ENCODE data around the gene SLC43A1.

The SLC43A1 gene

DNA sequence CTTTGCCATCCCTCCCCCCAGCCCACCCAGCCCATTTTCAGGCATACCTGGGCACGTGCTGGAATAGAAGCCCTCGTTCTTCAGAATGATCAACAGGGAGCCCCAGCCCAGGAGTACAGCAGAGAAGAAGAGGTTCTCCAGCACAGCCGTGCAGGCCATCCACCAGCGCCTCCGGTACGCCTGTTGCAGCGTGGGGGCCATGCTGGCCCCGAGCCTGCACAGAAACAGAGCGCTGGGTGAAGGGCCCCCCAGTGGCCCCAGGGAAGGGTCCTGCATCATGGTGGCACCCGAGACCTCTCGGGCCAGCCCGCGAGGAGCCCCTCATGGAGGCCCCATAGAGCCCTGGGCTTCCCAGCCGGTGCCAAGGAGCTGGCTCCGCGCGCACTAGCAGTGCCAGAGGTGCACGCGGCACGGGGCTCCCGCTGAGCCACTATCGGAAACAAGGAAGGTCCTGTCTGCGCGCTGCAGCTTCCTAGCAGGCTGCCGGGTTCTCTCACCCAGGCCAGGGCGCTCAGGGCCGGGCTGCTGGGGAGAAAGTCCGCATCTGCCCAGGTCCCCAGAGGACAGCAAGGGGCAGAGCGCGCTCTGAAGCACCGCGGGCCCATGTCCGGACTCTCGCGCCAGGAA, 1.5 kb downstream of the SLC43A1 start:
- DNase-seq (ENCODE audit: insufficient read length, low spot score), result no peak
- FAIRE-seq, result no peak
- TF ChIP-seq, protein P1, sequence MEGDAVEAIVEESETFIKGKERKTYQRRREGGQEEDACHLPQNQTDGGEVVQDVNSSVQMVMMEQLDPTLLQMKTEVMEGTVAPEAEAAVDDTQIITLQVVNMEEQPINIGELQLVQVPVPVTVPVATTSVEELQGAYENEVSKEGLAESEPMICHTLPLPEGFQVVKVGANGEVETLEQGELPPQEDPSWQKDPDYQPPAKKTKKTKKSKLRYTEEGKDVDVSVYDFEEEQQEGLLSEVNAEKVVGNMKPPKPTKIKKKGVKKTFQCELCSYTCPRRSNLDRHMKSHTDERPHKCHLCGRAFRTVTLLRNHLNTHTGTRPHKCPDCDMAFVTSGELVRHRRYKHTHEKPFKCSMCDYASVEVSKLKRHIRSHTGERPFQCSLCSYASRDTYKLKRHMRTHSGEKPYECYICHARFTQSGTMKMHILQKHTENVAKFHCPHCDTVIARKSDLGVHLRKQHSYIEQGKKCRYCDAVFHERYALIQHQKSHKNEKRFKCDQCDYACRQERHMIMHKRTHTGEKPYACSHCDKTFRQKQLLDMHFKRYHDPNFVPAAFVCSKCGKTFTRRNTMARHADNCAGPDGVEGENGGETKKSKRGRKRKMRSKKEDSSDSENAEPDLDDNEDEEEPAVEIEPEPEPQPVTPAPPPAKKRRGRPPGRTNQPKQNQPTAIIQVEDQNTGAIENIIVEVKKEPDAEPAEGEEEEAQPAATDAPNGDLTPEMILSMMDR (IDR thresholded peaks at IDR 0.05; ENCODE audit: insufficient read depth, missing control alignments), result no peak

DNA sequence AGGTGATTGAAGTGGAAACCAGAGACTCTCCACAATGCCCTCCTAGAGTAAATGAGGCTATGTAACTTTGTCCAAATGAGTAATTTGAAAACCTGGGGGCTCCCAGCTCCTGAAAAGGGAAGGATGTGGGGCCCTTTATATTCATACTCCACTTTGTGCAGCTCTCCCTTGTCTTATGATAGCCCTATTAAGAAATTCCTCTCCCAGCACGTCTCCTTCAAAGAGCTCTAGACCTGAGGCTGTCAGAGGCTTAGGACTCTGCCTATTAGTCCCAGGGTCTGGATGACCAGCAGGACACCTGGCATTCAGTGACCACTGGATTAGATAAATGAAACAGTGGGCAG, 2.1 kb downstream of the SLC43A1 start:
- FAIRE-seq, result no peak
- TF ChIP-seq, protein P1 (IDR thresholded peaks at IDR 0.05; ENCODE audit: insufficient read depth, missing control alignments), result no peak
- DNase-seq (ENCODE audit: insufficient read length, low spot score), result no peak

DNA sequence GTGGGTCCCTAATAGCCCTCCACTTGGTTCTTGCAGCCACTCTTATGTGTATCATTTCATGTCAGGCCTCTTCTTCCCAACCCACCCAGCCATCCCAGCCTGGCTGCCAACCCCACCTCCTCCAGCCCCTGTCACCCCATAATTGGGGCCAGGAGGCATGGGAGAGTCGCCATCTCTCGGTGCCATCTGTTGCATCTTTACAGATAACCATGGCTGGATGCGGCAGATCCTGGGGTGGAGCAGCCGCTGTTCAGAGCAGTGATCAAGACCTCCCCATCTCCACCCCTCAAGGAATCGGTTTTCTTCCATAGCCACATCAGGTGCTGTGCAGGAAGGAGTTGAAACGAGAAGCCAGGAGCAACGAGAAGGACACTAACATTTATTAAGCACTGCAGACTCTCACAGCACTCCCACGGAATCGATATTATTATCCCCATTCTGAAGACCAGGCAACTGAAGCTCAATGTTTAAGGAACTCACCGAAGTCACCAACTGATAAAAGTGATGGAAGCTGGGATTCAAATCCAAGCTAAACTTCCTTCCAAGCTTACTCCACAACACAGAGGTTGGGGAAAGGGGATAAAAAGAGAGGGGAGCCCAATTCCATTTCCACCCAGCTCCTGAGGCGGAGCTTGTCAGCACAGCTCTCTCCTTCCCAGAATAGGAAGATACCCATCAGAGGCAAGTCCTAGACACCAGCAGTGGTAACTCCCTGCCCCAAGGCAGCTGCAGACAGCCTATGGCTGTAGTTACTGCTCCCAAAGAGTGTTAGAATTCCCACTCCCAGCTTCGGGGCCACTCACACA, 2.7 kb downstream of the SLC43A1 start:
- TF ChIP-seq, protein P1 (IDR thresholded peaks at IDR 0.05; ENCODE audit: insufficient read depth, missing control alignments), result no peak
- DNase-seq (ENCODE audit: insufficient read length, low spot score) (no peak), FAIRE-seq (no peak)

DNA sequence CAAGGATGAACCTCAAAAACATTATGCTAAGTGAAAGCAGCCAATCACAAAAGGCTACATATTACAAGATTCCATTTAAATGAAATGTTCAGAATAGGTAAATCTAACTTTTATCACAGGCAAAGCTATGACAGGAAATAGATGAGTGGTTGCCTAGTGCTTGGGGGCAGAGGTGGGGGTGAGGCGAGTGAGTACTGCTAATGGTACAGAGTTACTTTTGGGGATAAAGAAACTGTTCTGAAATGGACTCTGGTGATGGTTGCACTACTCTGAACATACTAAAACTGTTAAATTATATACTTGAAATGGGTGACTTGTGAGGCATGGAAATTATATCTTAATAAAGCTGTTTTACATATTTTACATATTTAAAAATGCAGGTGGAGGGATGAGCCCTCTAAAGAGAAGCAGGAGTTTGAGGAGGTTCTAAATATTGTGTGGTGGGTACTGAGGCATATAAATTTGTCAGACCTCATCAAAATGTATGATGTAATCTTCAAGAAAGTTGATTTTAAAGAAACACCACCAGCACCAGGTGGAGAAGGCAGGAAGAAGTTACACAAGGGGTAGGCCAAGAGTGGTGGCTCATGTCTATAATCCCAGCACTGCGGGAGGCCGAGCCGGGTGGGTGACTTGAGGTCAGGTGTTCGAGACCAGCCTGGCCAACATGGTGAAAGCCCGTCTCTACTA, 3.6 kb downstream of the SLC43A1 start:
- TF ChIP-seq, protein P1 (IDR thresholded peaks at IDR 0.05; ENCODE audit: insufficient read depth, missing control alignments), result no peak
- no peak for FAIRE-seq
- no peak for DNase-seq (ENCODE audit: insufficient read length, low spot score)

DNA sequence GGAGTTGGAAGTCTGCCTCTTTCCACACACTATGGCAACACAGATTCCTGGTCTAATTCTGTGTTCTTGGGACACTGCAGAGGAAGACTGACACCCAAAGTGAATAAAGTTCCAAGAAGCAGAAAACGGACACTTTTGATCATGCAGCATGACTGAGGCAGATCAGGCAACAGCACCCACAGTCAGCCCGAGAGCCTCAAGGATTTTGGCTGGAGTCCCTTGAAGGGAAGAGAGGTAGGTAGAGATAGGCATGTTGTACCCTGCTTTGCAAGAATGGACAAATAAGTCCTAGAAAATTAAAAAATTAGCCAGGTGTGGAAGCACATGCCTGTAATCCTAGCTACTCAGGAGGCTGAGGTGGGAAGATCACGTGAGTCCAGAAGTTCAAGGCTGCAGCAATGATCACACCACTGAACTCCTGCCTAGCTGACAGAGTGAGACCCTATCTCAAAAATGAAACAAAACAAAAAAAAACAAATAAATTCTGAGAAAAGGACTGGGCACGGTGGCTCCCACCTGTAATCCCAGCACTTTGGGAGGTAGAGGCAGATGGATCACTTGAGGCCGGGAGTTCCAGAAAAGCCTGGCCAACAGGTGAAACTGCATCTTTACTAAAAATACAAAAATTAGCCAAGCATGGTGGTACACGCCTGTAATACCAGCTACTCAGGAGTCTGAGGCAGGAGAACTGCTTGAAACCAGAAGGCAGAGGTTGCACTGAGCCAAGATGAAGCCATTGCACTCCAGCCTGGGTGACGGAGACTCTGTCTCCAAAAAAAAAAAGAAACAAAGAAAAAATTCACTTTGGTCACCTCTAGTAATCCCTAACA, 6.9 kb downstream of the SLC43A1 start:
- DNase-seq (ENCODE audit: insufficient read length, low spot score) (no peak), FAIRE-seq (no peak)
- TF ChIP-seq, protein P1 (IDR thresholded peaks at IDR 0.05; ENCODE audit: insufficient read depth, missing control alignments), result no peak

DNA sequence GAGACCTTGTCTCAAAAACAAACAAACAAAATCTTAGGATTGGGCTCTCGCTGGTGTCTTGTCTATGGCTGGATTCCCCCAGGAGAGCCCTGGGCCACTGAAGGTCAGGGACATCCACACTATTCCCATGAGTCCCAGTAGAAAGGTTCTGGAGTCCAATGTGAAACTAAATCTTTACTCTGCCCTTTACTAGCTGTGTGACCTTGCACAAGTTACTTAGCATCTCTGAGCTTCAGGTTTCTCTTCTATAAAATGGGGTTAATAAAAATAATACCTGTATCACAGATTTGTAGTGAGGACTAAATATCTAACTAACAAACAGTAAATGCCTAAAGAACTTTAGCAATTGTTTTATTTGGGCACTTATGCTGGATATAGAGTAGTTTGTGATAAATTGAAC, 9.0 kb downstream of the SLC43A1 start:
- no peak for DNase-seq (ENCODE audit: insufficient read length, low spot score)
- TF ChIP-seq, protein P1 (IDR thresholded peaks at IDR 0.05; ENCODE audit: insufficient read depth, missing control alignments), result no peak
- no peak for FAIRE-seq

All from D721Med (cell line).